ENCODE results near the gene CBR1. TPM values are rescaled to one million over a fixed set of nuclear protein-coding genes. Genes with fewer than 3 reads are reported as not detected.

The CBR1 gene
- total and polyA plus RNA-seq, 12 donors = 38.3 to 602 (median 107) TPM

DNA sequence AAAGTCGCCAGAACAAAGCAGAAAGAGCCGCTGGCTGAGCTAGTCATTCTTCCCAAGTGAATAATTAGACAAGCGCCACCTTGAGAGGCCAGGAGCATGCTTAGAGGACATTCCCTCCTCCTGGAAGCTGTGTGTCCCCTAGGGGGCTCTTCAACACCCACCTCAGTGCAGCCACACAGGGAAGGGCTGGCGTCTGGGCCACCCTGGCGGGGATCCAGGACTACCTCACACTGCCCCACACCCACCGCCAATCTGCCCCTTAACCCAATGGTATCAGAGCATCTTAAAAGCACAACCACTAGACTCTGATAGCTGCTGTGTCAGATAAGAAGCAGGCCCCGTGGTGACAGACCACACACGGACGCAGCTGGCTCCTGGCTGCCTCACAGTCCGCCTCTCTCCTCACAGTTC lies 34.4 kb upstream of the CBR1 start:
- intact Hi-C loops (cut with DNase I) = no loop called here
- peaks cover 0 to 43% of the 10 kb centered on the region in 2 donors for H3K36me3 ChIP-seq (replicated peaks in 1 of 2)

DNA sequence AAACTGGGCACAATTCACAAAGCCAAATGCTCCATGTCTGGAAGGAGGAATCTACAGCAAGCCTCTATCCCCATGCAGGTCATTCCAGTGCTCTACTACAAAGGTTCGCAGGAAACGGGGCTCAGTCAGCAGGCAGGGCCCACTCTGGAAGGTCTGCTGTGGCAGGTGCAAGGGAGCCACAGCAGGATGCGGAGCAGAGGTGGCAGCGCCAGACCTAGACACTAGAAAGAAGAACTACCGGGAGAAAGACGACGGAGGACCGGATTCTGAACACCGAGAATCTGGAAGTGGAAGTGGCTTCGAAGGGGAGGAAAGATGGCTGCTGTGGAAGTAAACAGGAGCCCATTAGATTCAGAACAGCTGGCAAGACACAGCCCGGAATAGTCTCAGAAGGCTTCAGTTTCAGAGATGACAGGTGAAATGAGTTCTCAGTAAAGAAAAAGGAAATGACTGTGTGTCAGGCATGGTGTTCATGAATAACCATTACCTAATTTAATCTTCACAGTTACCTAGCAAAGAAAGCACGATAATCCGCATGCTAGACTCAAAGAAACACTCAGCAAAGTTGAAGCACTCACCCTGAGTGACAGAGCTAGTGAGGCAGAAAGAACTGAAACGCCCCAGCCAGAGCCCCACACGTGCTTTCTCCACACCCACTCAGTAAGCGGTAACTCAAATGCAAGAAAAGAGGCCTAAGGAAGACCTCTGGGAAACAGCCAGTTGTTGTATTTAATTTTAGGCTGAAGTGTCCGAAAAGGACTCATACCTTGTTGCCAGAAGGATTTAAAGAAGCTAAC lies 30.9 kb upstream of the CBR1 start:
- no peaks in the 10 kb centered on the region for H3K9me3 ChIP-seq (replicated peaks in 1 of 3)
- H3K27ac ChIP-seq = no peak overlapping the region
- H3K4me3 ChIP-seq = no peak overlapping the region
- TF ChIP-seq, protein P1, sequence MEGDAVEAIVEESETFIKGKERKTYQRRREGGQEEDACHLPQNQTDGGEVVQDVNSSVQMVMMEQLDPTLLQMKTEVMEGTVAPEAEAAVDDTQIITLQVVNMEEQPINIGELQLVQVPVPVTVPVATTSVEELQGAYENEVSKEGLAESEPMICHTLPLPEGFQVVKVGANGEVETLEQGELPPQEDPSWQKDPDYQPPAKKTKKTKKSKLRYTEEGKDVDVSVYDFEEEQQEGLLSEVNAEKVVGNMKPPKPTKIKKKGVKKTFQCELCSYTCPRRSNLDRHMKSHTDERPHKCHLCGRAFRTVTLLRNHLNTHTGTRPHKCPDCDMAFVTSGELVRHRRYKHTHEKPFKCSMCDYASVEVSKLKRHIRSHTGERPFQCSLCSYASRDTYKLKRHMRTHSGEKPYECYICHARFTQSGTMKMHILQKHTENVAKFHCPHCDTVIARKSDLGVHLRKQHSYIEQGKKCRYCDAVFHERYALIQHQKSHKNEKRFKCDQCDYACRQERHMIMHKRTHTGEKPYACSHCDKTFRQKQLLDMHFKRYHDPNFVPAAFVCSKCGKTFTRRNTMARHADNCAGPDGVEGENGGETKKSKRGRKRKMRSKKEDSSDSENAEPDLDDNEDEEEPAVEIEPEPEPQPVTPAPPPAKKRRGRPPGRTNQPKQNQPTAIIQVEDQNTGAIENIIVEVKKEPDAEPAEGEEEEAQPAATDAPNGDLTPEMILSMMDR (IDR thresholded peaks at IDR 0.05) = no peak
- WGBS, 4 donors = 90 to 93% (median 91%) methylated on average over 15 to 17 of the region's 17 CpGs
- no peaks in the 10 kb centered on the region for H3K27me3 ChIP-seq
- H3K36me3 ChIP-seq (replicated peaks in 1 of 2) = peaks cover 0 to 66% of the 10 kb centered on the region in 2 donors
- no peak for DNase-seq
- no peaks in the 10 kb centered on the region for H3K4me1 ChIP-seq (replicated peaks in 1 of 2)
- intact Hi-C loops (cut with DNase I) = no loop called here

More for the DNA sequence above, 34.4 kb upstream of the CBR1 start:
- peak in 2 of 7 donors; percentile 28 to 53 for DNase-seq
- H3K27ac ChIP-seq = no peak overlapping the region
- H3K4me1 ChIP-seq (replicated peaks in 1 of 2) = no peaks in the 10 kb centered on the region
- no peak overlapping the region for H3K4me3 ChIP-seq
- 74 to 86% (median 77%) methylated on average over 4 to 10 of the region's 10 CpGs for WGBS, 4 donors
- H3K9me3 ChIP-seq (replicated peaks in 1 of 3) = no peaks in the 10 kb centered on the region
- no peak for TF ChIP-seq POLR2A (IDR thresholded peaks at IDR 0.05)
- TF ChIP-seq, protein P1 (IDR thresholded peaks at IDR 0.05) = no peak
- no peaks in the 10 kb centered on the region for H3K27me3 ChIP-seq

DNA sequence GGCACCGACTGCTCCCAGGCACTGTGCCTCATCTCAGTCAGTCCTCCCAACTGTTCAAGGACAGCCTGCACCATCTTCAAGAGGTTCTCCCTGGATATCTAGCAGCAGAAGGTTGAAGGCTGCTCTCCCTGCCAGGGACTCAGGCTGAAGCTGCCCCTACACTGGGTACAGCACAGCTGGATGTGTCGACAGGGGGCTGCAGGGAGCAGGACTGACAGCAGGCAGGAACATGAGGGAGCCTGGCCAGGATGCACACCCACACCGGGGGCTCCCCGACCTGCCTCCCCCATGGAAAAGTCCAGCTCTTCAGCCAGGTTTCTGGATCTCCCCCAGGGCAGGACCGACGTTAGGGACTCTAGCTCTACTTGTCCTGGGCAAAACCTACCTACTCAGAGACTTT lies 30.0 kb upstream of the CBR1 start:
- Histone ChIP-seq H3K4me1 (replicated peaks in 1 of 2) (no peaks in the 10 kb centered on the region), H3K36me3 (replicated peaks in 1 of 2) (peaks cover 0 to 75% of the 10 kb centered on the region in 2 donors)

DNA sequence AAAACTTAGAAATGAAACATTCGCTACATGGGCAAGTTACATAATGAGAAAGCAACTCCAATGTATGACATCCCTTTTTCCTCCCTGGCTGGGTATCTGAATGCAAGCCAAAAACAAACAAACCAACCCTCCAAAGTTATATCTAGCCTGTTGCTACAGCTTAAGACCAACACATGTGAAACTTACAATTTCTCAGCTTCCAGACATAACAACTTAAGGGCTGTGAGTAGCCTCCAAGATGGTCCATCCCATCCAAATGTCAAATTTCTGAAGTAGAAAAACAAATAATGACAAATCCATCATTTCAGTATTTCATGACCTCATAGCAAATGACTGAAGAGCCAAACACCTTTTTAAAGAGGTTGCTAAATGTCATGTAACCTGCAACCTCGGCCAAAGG lies 29.4 kb upstream of the CBR1 start:
- TF ChIP-seq POLR2A (IDR thresholded peaks at IDR 0.05) = no peak
- TF ChIP-seq, protein P1 (IDR thresholded peaks at IDR 0.05) = no peak
- intact Hi-C loops (cut with DNase I) = loop anchor here in 1 of 2 donors (10.0 kb wide), 1 partner anchor 64 kb away; no protein-coding TSS in a partner anchor
- H3K9me3 ChIP-seq (replicated peaks in 1 of 3) = no peaks in the 10 kb centered on the region
- H3K4me3 ChIP-seq = no peak overlapping the region
- WGBS, 4 donors = 85 to 96% (median 89%) methylated on average over 2 of the region's 2 CpGs
- H3K27me3 ChIP-seq = no peaks in the 10 kb centered on the region
- H3K4me1 ChIP-seq (replicated peaks in 1 of 2) = no peaks in the 10 kb centered on the region
- peaks cover 0 to 80% of the 10 kb centered on the region in 2 donors for H3K36me3 ChIP-seq (replicated peaks in 1 of 2)
- H3K27ac ChIP-seq = no peak overlapping the region
- no peak for DNase-seq

More for the DNA sequence above, 30.0 kb upstream of the CBR1 start:
- Histone ChIP-seq H3K9me3 (replicated peaks in 1 of 3) (no peaks in the 10 kb centered on the region), H3K27me3 (no peaks in the 10 kb centered on the region), H3K27ac (no peak overlapping the region), H3K4me3 (no peak overlapping the region)
- no peak for DNase-seq
- 61 to 81% (median 73%) methylated on average over 3 to 6 of the region's 6 CpGs for WGBS, 4 donors
- TF ChIP-seq POLR2A (IDR thresholded peaks at IDR 0.05) = no peak
- intact Hi-C loops (cut with DNase I) = loop anchor here in 1 of 2 donors (10.0 kb wide), 1 partner anchor 65 kb away; no protein-coding TSS in a partner anchor

All from adrenal gland (tissue), 12 donors.